ENCODE measurements around the gene FBXW11.

- no peak for TF ChIP-seq EZH2 (IDR thresholded peaks at IDR 0.05; ENCODE audit: low read length)
- TF ChIP-seq, protein P1, sequence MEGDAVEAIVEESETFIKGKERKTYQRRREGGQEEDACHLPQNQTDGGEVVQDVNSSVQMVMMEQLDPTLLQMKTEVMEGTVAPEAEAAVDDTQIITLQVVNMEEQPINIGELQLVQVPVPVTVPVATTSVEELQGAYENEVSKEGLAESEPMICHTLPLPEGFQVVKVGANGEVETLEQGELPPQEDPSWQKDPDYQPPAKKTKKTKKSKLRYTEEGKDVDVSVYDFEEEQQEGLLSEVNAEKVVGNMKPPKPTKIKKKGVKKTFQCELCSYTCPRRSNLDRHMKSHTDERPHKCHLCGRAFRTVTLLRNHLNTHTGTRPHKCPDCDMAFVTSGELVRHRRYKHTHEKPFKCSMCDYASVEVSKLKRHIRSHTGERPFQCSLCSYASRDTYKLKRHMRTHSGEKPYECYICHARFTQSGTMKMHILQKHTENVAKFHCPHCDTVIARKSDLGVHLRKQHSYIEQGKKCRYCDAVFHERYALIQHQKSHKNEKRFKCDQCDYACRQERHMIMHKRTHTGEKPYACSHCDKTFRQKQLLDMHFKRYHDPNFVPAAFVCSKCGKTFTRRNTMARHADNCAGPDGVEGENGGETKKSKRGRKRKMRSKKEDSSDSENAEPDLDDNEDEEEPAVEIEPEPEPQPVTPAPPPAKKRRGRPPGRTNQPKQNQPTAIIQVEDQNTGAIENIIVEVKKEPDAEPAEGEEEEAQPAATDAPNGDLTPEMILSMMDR (optimal IDR thresholded peaks at IDR 0.05 in 1 of 3, IDR thresholded peaks at IDR 0.05 in 1 of 3, conservative IDR thresholded peaks at IDR 0.05 in 1 of 3; ENCODE audit: extremely low read depth in 1 of 3, insufficient read depth in 2 of 3, low read length in 3 of 3), result no peak
These were observed 27.9 kb downstream of the FBXW11 start for GRCh38 chr5:171978519-171978918.

Measured in keratinocyte (primary cell).